GM12874 (cell line): ENCODE results near the gene C17orf50.

Experiments used
- CTCF ChIP-seq: IDR thresholded peaks from 2 replicates; pipeline ENCODE4 v1.5.1; 2011; ENCODE audit warnings: low read depth, mild to moderate bottlenecking, control low read depth, low read length, moderate library complexity; ENCODE audit not compliant: insufficient read depth

The C17orf50 gene

DNA sequence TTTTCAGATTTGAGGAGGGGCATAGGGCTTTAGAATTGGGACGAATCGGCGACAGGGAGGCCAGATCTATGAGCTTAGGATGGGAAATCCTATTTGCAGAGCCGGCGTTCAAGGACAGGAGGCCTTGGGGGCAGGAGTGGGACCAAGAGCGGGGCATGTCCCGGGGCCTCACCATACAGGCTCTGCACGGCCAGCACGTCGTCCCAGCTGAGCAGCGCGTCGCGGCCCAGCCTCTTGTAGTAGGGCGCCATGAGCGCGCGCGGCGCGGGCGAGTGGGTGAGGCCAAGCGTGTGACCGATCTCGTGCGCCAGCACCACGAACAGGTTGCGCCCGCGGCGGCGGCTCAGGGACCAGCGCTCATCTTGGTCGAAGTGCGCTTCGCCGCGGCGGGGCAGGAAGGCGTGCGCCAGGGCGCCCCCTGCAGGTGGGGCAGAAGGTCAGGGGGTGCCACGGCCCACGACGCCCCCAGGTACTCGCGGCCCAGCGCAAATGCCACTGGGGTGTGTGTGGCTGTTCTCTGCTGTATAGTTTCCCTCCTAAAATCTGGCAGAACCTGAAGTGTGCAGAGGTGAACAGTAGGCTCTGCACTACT lies 9.3 kb downstream of the C17orf50 start:
- TF ChIP-seq CTCF = peak; percentile 38

DNA sequence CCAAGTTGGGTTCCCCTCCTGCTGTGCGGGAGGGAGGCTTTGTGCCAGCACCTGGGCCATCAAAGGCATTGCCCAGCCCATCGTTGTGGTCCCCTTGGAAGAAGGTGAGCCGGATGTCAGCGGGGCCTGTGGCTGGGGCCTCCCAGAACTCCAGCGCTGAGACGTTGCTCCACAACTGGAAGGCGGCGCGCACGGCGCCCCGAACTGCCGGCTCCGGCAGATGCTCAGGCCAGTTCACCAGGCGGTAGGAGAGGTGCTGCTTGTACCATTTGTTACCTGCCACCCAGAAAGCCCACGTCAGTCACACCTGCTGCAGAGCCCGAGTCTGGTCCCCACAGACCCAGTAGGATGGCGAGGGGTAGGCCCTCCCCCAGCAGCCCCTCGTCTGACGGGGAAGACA lies 12.4 kb downstream of the C17orf50 start:
- no peak for TF ChIP-seq CTCF

GRCh38 chr17:35773679-35774425 lies 13.2 kb downstream of the C17orf50 start:
- TF ChIP-seq CTCF = no peak

DNA sequence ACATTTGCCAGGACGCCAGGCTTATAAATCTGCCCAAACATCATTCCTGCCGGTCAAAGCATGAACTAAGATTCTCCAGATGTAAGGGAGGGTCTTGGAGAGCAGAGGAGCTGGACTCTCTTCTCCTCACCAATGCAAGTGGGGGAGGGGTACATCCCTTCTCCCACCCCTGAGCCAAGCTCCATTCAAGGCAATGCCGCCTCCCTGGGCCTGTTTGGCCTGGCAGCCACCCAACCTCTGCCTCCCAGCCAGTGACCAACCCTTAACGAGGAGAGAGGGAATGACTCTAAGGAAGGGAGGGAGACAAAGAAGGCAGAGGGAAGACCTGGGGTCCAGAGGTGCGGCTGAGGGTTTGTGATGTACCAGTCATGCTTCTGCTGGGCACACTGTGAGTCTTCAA lies 13.8 kb downstream of the C17orf50 start:
- no peak for TF ChIP-seq CTCF

- no peak for TF ChIP-seq CTCF
These were observed 14.4 kb downstream of the C17orf50 start for GRCh38 chr17:35775039-35775438.

DNA sequence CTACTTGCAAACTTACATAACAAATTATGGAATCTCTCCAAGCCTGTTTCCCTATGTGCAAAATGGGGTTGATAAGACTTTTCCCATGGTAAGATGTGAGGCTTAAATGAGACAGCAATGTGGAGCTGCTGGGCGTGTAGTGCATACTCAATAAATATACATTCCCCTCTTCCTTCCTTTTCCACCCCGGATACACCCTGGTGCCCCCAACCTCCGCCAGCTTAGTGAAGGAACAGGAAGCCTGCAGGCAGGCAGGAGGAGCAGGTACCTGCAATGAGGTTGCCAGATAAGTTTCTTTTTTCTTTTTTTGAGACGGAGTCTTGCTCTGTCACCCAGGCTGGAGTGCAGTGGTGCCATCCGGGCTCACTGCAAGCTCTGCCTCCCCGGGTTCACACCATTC lies 14.9 kb downstream of the C17orf50 start:
- no peak for TF ChIP-seq CTCF

- TF ChIP-seq CTCF = no peak
These were observed 18.0 kb downstream of the C17orf50 start for GRCh38 chr17:35778641-35779196.
